CD8-positive, alpha-beta memory T cell (primary cell): ENCODE data around the gene SOX8. TPM values are rescaled to one million over a fixed set of nuclear protein-coding genes. Genes with fewer than 3 reads are reported as not detected.

Source experiments
- CTCF ChIA-PET: fragments of 350-600 bp; sonication (Branson Sonifier 250); formaldehyde crosslinking; loops from one replicate; lab custom pipeline; 2021; ENCODE audit warnings: antibody characterized with exemption; lab: Charles Lee
- POLR2A ChIA-PET: fragments of 350-600 bp; sonication (Branson Sonifier 250); formaldehyde crosslinking; loops from one replicate; lab custom pipeline; 2021; ENCODE audit warnings: antibody characterized with exemption; lab: Charles Lee
- DNase-seq, 5 donors: peaks; one replicate each; pipeline versions ENCODE4 v3.0.0 to v3.0.0-alpha.2; 2020 to 2022; ENCODE audit warnings: mixed read lengths in 1 of 5
- H3K27ac ChIP-seq: one replicate; pipeline ENCODE4 v1.7.0; 2013; ENCODE audit warnings: low read depth, mild to moderate bottlenecking, low read length, moderate library complexity
- H3K27me3 ChIP-seq: 2 replicates; pipeline ENCODE4 v1.7.0; 2013; ENCODE audit warnings: low read length, mild to moderate bottlenecking; ENCODE audit not compliant: insufficient read depth, poor library complexity, severe bottlenecking
- H3K36me3 ChIP-seq: 2 replicates; pipeline ENCODE4 v1.7.0; 2013; ENCODE audit warnings: mild to moderate bottlenecking, low read length, moderate library complexity; ENCODE audit not compliant: insufficient read depth
- H3K4me1 ChIP-seq: 2 replicates; pipeline ENCODE4 v1.7.0; 2013; ENCODE audit warnings: mild to moderate bottlenecking, low read length, moderate library complexity; ENCODE audit not compliant: insufficient read depth
- H3K4me3 ChIP-seq: 2 replicates; pipeline ENCODE4 v1.7.0; 2013; ENCODE audit warnings: mild to moderate bottlenecking, low read length
- H3K9me3 ChIP-seq: 2 replicates; pipeline ENCODE4 v1.7.0; 2013; ENCODE audit warnings: mild to moderate bottlenecking, low read length
- H3K27ac Mint-ChIP-seq, 8 donors: one replicate each; pipeline ENCODE4 v1.8.0; 2020 to 2021; ENCODE audit warnings: mixed read lengths in 8 of 8, mild to moderate bottlenecking in 6 of 8, inconsistent platforms in 3 of 8, moderate library complexity in 3 of 8
- H3K27me3 Mint-ChIP-seq, 2 donors: one replicate each; pipeline ENCODE4 v1.8.0; 2020 to 2021; ENCODE audit warnings: mixed read lengths in 2 of 2, mild to moderate bottlenecking in 1 of 2, moderate library complexity in 1 of 2
- H3K36me3 Mint-ChIP-seq, 3 donors: one replicate each; pipeline ENCODE4 v1.8.0; 2020 to 2021; ENCODE audit warnings: mixed read lengths in 3 of 3, inconsistent platforms in 1 of 3, mild to moderate bottlenecking in 1 of 3
- H3K4me1 Mint-ChIP-seq, 3 donors: one replicate each; pipeline ENCODE4 v1.8.0; 2020 to 2021; ENCODE audit warnings: mixed read lengths in 3 of 3, inconsistent platforms in 1 of 3, mild to moderate bottlenecking in 1 of 3
- H3K4me3 Mint-ChIP-seq, 7 donors: one replicate each; pipeline ENCODE4 v1.8.0; 2020 to 2021; ENCODE audit warnings: mixed read lengths in 7 of 7, mild to moderate bottlenecking in 6 of 7, moderate library complexity in 4 of 7, inconsistent platforms in 2 of 7
- H3K9me3 Mint-ChIP-seq, 5 donors: one replicate each; pipeline ENCODE4 v1.8.0; 2020 to 2022; ENCODE audit warnings: mixed read lengths in 5 of 5, mild to moderate bottlenecking in 3 of 5, moderate library complexity in 2 of 5, inconsistent platforms in 1 of 5
- polyA plus RNA-seq: library from polyadenylated mRNA; unstranded; fragments of 300-500 nt; fragmentation: Illumina TruSeq; gene quantifications from one replicate; pipeline ENCODE4 v1.2.3, GENCODE V29; 2021
- total RNA-seq, 2 experiments: library from RNA; stranded (reverse); gene quantifications; one replicate each; pipeline ENCODE4 v1.2.3, GENCODE V29; 2021

SOX8 gene
- total and polyA plus RNA-seq, 3 experiments from 2014 or later = 0.39 to 0.62 (median 0.39) TPM

DNA sequence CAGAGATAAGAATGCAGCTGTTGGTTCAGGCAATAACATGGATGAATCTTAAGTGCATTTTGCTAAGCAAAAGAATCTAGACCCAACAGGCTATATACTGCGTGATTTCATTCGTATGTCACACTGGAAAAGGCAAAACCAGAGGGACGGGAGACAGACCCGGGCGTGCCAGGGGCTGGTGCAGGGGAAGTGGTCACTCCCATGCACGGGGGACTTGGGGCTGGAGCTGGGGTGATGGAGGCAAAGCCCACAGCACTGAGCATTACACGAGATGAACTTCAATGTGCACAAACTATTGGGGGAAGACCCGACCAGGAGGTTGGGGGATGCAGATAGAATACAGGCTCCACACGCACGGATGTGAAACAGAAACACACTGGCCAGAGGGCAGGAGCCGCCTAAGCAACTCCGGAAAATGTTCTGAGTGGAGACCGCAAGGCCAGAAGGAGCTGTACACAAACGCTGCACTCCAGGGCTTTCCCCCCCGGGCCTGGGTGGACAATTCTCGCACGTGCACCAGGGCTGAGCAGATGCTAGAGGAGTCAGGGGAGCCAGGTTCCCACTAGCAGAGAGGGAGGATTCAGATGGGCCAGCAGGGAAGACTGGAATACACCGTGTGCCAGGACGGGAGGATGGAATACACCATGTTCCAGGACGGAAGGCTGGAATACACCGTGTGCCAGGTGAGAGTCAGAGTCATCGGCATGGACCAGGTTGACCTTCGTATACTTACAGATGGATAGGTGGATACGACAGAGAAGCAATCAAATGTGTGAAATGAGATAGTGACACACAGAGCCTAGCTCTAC is 22.1 kb upstream of the SOX8 start:
- Mint-ChIP-seq H3K4me1 (peaks cover 17 to 51% (median 23%) of the 10 kb centered on the region in 3 donors), H3K27ac (peak overlapping the region in 1 of 8 donors; percentile 43), H3K27me3 (no peaks in the 10 kb centered on the region), H3K36me3 (peaks cover 0 to 16% (median 2%) of the 10 kb centered on the region in 3 donors), H3K9me3 (no peaks in the 10 kb centered on the region), H3K4me3 (no peak overlapping the region)
- ChIA-PET POLR2A (no interaction called here), CTCF (no interaction called here)
- Histone ChIP-seq H3K27me3 (no peaks in the 10 kb centered on the region), H3K36me3 (no peaks in the 10 kb centered on the region), H3K4me1 (peaks cover 8% of the 10 kb centered on the region), H3K27ac (no peak overlapping the region), H3K4me3 (no peak overlapping the region), H3K9me3 (no peaks in the 10 kb centered on the region)
- peak in 1 of 5 donors; percentile 39 for DNase-seq

DNA sequence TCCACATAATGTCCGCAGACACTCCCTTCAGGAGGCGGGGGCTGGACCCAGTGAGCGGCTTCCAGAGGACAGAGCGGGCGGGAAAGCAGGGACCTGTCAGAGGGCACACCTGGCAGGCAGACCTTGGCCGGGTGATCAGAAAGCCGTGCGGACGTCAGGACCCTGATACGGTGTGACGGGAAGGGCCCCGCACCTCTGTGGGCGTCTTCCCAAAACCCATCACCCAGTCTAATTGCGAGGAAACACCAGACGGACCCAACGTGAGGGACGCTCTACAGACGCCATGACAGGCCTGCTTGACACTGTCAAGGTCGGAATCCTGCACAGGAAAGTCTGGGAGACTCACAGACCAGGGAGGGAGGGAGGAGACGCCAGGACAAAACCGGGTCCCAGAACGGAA is 19.2 kb upstream of the SOX8 start:
- H3K27me3 ChIP-seq = no peaks in the 10 kb centered on the region
- H3K27ac ChIP-seq = no peak overlapping the region
- peak overlapping the region in 1 of 7 donors; percentile 65 for H3K4me3 Mint-ChIP-seq
- H3K27ac Mint-ChIP-seq = peak overlapping the region in 2 of 8 donors; percentile 41 to 91
- no peaks in the 10 kb centered on the region for H3K36me3 ChIP-seq
- ChIA-PET CTCF (no interaction called here), POLR2A (no interaction called here)
- peaks cover 14% of the 10 kb centered on the region for H3K4me1 ChIP-seq
- DNase-seq = peak in 1 of 5 donors; percentile 29
- H3K4me3 ChIP-seq = no peak overlapping the region
- H3K9me3 ChIP-seq = no peaks in the 10 kb centered on the region
- H3K27me3 Mint-ChIP-seq = no peaks in the 10 kb centered on the region
- peaks cover 30 to 65% (median 34%) of the 10 kb centered on the region in 3 donors for H3K4me1 Mint-ChIP-seq
- H3K9me3 Mint-ChIP-seq = no peaks in the 10 kb centered on the region
- peaks cover 4 to 29% (median 9%) of the 10 kb centered on the region in 3 donors for H3K36me3 Mint-ChIP-seq

DNA sequence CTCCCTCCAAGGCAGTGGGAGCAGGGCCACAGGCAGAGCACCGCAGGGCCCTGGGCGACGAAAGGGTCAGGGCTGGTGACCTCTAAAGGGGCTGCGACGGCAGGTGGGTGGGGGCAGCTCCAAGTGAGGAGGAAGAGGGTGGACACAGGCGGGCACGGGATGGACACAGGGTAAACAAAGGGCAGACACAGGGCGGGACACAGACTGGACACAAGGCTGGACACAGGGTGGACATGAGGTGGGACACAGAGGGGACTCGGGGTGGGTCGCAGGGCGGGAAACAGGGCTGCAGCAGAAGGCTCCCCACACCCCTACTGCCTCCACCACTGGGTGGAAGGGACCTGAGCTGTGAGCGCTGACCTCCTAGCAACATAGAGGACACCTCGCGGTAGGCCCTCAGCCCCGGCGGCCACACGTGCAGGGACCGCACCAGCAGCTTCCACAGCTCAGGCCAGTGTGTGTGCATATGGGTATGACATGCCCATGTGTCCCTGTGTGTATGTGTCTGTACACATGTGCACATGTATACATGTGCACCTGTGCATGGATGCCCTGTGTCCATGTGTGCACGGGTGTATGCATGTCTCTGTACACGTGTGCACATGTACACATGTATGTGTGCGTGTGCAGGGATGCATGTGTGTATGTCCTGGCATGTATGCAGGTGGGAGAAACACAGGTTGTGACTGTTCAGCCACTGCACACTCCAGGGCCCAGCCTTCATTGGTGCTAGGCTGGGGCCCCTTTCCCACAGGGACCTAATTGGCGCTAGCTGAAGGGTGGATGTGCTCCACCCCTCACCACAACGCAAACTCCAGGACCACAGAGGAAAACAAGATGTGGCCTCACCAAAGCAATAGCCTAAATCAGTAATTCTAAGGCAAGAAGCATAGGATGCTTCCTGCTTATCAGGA is 18.4 kb upstream of the SOX8 start:
- no peaks in the 10 kb centered on the region for H3K9me3 Mint-ChIP-seq
- peak in 1 of 5 donors; percentile 41 for DNase-seq
- no peaks in the 10 kb centered on the region for H3K36me3 ChIP-seq
- peak overlapping the region; percentile 58 to 89 (median 71) for H3K4me3 Mint-ChIP-seq
- no peaks in the 10 kb centered on the region for H3K9me3 ChIP-seq
- H3K27me3 Mint-ChIP-seq = no peaks in the 10 kb centered on the region
- ChIA-PET POLR2A (interaction anchor here (1.4 to 1.8 kb wide), 2 partner anchors 9 to 18 kb away, joined by 3 to 12 read pairs; partner anchors contain the start of gene SOX8), CTCF (no interaction called here)
- H3K36me3 Mint-ChIP-seq = peaks cover 4 to 36% (median 9%) of the 10 kb centered on the region in 3 donors
- H3K4me1 Mint-ChIP-seq = peaks cover 31 to 61% (median 37%) of the 10 kb centered on the region in 3 donors
- H3K27ac Mint-ChIP-seq = peak overlapping the region in 7 of 8 donors; percentile 47 to 94 (median 84)
- H3K27me3 ChIP-seq = no peaks in the 10 kb centered on the region
- H3K27ac ChIP-seq = no peak overlapping the region
- peaks cover 14% of the 10 kb centered on the region for H3K4me1 ChIP-seq
- H3K4me3 ChIP-seq = no peak overlapping the region

DNA sequence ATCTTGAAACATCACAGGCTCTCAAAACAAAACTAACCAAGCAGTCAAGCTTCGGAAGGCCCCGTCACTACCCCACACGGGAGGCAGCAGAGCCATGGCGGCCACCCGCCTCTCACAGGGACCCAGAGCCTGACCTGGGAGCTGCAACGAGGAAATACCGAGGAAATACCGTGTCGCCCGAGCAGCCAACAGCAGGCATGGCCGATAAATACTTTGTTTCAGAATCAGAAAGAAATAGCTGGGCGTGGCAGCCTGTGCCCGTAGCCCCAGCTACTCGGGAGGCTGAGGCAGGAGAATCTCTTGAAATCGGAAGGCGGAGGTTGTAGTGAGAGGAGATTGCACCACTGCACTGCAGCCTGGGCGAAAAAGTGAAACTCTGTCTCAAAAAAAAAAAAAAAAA is 17.7 kb upstream of the SOX8 start:
- peak overlapping the region; percentile 68 to 95 (median 88) for H3K27ac Mint-ChIP-seq
- no peaks in the 10 kb centered on the region for H3K27me3 Mint-ChIP-seq
- Histone ChIP-seq H3K27ac (no peak overlapping the region), H3K27me3 (no peaks in the 10 kb centered on the region), H3K4me3 (no peak overlapping the region), H3K4me1 (peaks cover 14% of the 10 kb centered on the region), H3K9me3 (no peaks in the 10 kb centered on the region), H3K36me3 (no peaks in the 10 kb centered on the region)
- POLR2A ChIA-PET = interaction anchor here (0.6 to 1.8 kb wide), 5 partner anchors 9 to 242 kb away, joined by 3 to 12 read pairs (median 3); partner anchors contain the start of genes ANTKMT and SOX8
- H3K9me3 Mint-ChIP-seq = no peaks in the 10 kb centered on the region
- H3K36me3 Mint-ChIP-seq = peaks cover 4 to 43% (median 9%) of the 10 kb centered on the region in 3 donors
- CTCF ChIA-PET = interaction anchor here (0.6 to 1.0 kb wide), 4 partner anchors 18 to 93 kb away, joined by 3 to 5 read pairs (median 3); partner anchors contain the start of gene SOX8
- peaks cover 38 to 66% (median 44%) of the 10 kb centered on the region in 3 donors for H3K4me1 Mint-ChIP-seq
- peak in 1 of 5 donors; percentile 42 for DNase-seq
- H3K4me3 Mint-ChIP-seq = peak overlapping the region; percentile 58 to 89 (median 71)

DNA sequence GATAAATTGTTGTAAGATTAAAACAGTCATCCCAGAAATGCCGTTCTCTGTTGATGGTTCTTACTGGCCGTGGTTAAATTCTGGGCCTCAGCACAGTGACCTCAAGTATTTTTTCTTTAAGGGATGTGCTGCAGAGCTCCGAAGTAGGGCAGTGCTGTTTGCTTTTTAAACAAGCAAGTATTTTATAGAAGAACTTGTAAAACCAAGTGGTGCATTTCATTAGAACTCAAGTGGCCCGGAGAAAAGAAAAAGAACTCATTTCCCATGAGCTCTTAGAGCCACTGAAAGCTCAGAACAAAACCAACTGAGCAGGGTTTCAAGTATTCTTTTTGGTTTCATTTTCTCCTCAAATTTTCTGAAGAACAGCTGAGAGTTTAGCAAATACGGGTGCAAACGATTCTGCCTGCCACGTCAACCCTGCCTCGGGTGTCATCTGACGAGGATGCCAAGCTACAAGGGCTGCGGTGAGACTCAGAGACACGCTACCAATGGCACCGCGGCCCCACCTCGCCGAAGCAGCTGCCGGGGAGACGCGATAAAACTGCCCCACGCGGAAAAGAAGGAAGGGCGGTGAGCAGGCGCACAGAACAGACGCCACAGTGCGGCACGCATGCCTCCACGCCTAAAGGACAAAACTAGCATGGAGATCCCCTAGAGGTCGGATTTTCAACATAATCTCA is 17.1 kb upstream of the SOX8 start:
- H3K9me3 Mint-ChIP-seq = no peaks in the 10 kb centered on the region
- peaks cover 4 to 43% (median 9%) of the 10 kb centered on the region in 3 donors for H3K36me3 Mint-ChIP-seq
- Histone ChIP-seq H3K4me3 (no peak overlapping the region), H3K9me3 (no peaks in the 10 kb centered on the region), H3K27me3 (no peaks in the 10 kb centered on the region), H3K27ac (no peak overlapping the region), H3K36me3 (no peaks in the 10 kb centered on the region), H3K4me1 (peaks cover 16% of the 10 kb centered on the region)
- DNase-seq = peak in 4 of 5 donors; percentile 48 to 87 (median 60)
- peaks cover 38 to 64% (median 49%) of the 10 kb centered on the region in 3 donors for H3K4me1 Mint-ChIP-seq
- H3K4me3 Mint-ChIP-seq = peak overlapping the region; percentile 58 to 89 (median 71)
- no peaks in the 10 kb centered on the region for H3K27me3 Mint-ChIP-seq
- POLR2A ChIA-PET = interaction anchor here (0.6 to 1.8 kb wide), 5 partner anchors 10 to 243 kb away, joined by 3 to 12 read pairs (median 3); partner anchors contain the start of genes ANTKMT and SOX8
- CTCF ChIA-PET = interaction anchor here (0.6 to 1.0 kb wide), 4 partner anchors 17 to 93 kb away, joined by 3 to 5 read pairs (median 3); partner anchors contain the start of gene SOX8
- H3K27ac Mint-ChIP-seq = peak overlapping the region; percentile 76 to 95 (median 90)

DNA sequence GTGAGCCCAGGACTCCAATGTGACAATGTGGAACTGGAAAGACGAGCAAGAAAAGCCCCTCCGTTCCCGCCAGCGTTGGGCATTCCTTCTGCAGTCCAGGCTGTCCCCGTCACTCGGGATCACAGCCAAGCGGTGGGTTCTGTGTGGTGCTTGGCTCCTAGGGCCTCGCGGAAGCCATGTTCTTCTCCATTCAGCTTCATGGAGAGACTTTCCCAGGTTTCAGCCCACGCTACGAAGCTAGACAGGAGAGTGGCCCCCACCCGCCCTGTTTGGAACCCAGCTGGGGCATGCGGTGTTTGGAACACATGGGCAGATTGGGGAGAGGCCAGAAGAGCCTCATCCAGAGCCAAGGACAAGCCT is 16.6 kb upstream of the SOX8 start:
- Mint-ChIP-seq H3K4me3 (peak overlapping the region in 5 of 7 donors; percentile 58 to 79 (median 69)), H3K36me3 (peaks cover 4 to 43% (median 9%) of the 10 kb centered on the region in 3 donors), H3K4me1 (peaks cover 35 to 63% (median 52%) of the 10 kb centered on the region in 3 donors), H3K9me3 (no peaks in the 10 kb centered on the region), H3K27ac (peak overlapping the region; percentile 69 to 95 (median 88)), H3K27me3 (no peaks in the 10 kb centered on the region)
- ChIA-PET POLR2A (interaction anchor here (1.2 to 1.8 kb wide), 2 partner anchors 16 to 32 kb away, joined by 4 to 12 read pairs; partner anchors contain the start of gene SOX8), CTCF (interaction anchor here (0.9 to 1.0 kb wide), 3 partner anchors 16 to 92 kb away, joined by 3 to 5 read pairs (median 3); partner anchors contain the start of gene SOX8)
- Histone ChIP-seq H3K9me3 (no peaks in the 10 kb centered on the region), H3K27me3 (no peaks in the 10 kb centered on the region), H3K36me3 (no peaks in the 10 kb centered on the region), H3K27ac (no peak overlapping the region), H3K4me1 (peaks cover 22% of the 10 kb centered on the region), H3K4me3 (no peak overlapping the region)
- no peak for DNase-seq

DNA sequence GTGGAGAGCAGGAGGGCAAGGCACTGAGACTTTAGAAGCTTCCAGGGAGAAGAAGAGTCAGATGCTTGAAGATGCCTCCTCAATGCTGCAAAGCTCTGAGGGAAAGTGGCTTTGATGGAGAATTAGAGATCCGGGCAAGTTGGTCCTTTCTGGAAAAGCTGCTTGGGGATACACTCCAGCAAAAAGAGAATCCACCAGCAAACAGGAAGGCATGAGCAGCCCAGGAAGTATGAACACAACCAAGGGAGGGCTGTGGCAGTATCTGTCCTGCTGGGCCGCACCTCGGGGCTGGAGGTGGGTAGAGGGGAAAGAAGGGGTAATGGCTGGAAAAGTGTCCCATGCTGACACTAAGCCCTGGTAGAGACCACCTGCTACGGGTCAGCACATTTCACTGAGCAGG is 16.1 kb upstream of the SOX8 start:
- peaks cover 4 to 43% (median 9%) of the 10 kb centered on the region in 3 donors for H3K36me3 Mint-ChIP-seq
- H3K9me3 Mint-ChIP-seq = no peaks in the 10 kb centered on the region
- ChIA-PET POLR2A (interaction anchor here (0.6 kb wide), 1 partner anchor 442 kb away, joined by 4 read pairs; no protein-coding TSS in a partner anchor), CTCF (no interaction called here)
- H3K4me3 Mint-ChIP-seq = peak overlapping the region in 2 of 7 donors; percentile 17 to 86
- no peaks in the 10 kb centered on the region for H3K9me3 ChIP-seq
- H3K27ac ChIP-seq = no peak overlapping the region
- no peaks in the 10 kb centered on the region for H3K27me3 Mint-ChIP-seq
- peaks cover 35 to 64% (median 52%) of the 10 kb centered on the region in 3 donors for H3K4me1 Mint-ChIP-seq
- H3K27ac Mint-ChIP-seq = peak overlapping the region in 5 of 8 donors; percentile 33 to 95 (median 84)
- no peaks in the 10 kb centered on the region for H3K27me3 ChIP-seq
- peak in 1 of 5 donors; percentile 19 for DNase-seq
- H3K4me1 ChIP-seq = peaks cover 23% of the 10 kb centered on the region
- no peaks in the 10 kb centered on the region for H3K36me3 ChIP-seq
- H3K4me3 ChIP-seq = no peak overlapping the region
